Amygdala (tissue), 56 donors: ENCODE results near the gene IQGAP2.
A peak's percentile ranks its signal among the peaks of the same experiment; 100 is the strongest.
"Not testable (repeated sequence)": the region's sequence is repeated elsewhere in the genome, so short reads cannot be mapped to it uniquely, and the experiment has no call there.

Source experiments
- DNase-seq, 56 donors: peaks; one replicate each; lab custom pipeline; 2025; lab: John Stamatoyannopoulos, UW

Gene IQGAP2

DNA sequence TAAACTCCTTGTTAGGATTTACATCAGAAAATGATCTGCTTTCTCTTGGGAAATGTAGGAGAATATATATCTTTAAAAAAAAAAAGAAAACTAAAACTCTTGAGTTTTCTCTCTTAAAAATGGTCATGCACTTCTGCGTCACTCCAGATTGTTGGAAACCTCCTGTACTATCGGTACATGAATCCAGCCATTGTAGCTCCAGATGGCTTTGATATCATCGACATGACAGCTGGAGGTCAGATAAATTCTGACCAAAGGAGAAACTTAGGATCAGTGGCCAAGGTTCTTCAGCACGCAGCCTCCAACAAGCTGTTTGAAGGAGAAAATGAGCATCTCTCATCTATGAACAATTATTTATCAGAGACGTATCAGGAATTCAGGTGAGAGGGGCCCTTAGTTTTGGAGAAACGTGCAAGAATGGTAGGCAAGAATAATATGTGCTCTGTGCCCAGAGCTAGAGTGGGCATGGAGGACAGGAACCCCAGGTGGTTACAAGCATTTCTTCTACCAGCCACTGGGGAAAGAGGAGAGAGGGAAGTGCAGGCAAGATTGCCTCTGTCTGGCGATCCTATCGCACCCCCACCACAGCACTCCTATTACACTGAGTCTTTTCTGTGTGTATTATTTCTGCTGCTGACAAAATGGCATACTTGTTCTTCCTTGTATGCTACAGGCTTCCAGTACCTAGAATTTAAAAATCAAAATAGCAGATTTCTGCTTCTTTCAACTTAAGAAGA lies 271.4 kb downstream of the IQGAP2 start:
- no peak for DNase-seq

DNA sequence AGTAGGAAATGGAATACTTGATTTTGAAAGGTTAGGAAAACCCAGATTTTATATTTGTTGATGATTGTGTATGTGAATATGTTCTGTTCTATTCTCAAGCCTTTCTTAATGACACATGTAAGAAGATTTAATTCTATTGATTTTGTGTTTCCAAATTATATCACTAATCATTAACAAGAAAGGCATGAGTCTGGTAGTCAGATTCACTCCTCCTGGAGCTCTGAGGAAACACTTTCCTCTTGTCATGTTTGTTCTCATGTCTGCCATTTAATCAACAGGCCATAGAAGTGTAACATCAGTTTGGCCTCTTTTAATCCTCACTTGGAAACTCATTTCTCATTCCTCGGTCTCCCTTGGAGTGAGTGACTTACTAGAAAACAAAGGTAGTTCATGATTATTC lies 272.3 kb downstream of the IQGAP2 start:
- DNase-seq: no peak

DNA sequence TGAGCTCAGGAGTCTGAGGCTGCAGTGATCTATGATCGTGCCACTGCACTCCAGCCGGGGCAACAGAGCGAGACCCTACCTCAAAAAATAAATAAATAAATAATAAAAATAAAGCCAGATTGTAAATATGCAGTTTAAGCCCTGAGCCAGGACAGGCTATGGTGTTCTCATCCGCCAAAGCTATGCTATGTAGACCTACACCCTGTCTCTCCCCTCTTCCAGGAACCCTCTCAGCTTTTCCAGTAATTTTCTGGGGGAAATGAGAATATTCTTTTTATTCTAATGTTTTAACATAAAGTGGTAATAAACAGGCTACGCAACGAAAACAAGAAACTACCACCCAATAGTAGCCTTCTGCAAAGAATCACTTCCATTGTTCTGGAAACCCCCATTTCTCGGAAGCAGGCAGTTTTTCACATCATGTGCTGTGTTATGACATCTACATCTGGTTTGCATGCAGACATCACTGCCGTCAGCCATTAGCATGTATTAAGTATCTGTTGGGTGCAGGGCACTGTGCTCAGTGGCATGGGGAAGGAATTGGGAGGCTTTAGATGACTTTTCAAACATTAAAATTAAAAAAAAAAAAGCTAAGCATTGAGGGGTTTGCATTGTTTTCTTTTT lies 274.9 kb downstream of the IQGAP2 start:
- DNase-seq: no peak

DNA sequence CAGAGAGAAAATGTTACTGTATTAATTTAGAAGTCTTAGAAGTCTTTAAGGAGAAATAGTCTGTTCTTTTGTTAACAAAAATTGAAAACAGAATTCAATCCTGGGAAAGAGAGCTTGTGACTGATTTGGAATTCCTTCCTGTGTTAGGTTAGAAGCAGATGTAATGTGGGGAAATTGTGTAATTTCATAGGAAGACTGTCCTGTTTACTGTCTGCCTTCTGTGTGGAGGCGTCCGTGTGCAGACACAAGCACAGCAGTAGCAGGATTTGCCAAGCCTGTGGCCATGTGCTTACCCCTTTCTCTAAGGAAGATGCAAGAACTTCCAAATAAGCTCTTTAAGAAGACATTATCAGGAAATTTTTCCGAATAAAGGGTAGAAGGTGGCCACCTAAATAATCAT lies 276.1 kb downstream of the IQGAP2 start:
- DNase-seq: peak in 2 of 56 donors; percentile 1 to 3

DNA sequence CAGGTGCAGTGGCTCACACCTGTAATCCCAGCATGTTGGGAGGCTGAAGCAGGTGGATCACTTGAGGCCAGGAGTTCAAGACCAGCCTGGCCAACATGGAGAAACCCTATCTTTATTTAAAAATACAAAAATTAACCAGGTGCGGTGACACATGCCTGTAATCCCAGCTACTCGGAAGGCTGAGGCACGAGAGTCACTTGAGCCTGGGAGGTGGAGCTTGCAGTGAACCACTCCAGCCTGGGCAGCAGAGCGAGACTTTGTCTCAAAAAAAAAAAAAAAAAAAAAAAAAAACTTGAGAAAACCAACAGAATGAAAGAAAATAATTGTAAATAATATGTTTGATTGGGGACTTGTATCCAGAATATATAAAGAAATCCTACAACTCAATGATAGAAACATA lies 277.7 kb downstream of the IQGAP2 start:
- not testable (repeated sequence) for DNase-seq

DNA sequence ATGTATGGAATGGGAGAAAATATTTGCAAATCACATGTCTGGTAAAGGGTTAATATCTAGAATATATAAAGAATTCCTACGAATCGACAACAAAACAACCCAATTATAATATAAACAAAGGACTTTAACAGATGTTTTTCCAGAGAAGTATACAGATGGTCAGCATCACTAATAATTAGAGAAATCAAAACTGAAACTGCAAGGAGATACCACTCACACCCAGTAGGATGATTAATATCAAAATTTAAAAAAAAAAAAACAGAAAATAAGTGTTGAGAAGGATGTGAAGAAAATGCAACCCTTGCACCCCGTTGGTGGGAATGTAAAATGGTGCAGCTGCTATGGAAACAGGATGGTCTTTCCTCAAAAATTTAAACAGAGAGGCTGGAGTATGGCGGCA lies 278.2 kb downstream of the IQGAP2 start:
- no peak for DNase-seq

DNA sequence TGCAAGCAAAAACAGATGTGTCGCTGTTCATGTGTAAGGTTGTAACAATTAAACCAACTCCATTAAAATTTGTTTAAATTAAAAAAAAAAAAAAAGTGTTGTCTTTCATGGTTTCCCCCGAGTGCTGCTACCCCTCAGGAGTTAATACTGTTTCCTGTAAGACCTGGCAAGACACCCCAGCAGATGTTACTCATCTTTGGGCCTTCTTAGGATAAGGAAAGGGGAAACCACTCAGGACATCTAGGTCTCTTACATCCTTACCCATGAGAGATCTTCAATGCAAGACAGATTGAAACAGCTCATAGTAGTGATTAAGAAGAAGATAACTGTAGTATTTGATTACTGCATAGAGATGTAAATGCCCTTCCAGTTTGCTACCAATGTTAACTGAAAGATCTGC lies 279.3 kb downstream of the IQGAP2 start:
- no peak for DNase-seq

DNA sequence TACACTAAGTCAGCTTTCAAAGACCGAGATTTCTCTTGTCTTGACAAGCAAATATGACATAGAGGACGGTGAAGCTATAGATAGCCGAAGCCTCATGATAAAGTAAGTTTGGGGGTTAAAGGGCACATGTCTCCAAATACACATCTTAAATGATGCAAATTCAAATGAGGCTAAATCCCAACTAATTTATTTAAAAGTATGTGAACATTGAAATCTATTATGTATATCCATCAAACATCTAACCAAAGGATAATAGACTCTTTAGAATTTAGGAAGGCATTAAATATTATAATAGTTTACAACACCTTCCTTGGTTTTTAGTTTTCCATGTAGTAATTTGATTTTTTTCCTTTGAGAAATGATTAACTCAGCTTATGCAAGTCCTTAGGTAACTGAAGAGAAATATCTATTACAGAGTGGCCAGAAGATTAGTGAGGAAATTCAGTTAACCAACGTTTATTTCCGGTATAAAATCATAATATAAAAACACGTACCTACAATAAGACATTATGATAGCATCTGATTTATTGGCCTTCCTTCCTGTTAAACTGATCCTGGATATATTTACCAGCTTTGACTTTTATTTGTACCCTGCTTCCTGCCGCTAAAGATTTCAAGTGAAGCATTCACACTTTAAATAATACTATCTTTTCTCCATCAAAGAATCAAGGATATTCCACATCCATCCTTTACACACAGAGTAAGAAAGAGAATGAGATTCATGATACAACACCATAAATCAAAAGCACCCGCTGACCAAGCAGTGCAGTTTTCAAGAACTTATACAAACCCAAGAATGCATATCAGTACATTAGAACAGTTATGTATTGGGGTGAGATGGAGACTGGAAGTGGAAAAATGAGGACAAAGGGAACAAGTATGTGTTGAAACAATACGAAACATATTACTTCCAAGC lies 281.0 kb downstream of the IQGAP2 start:
- no peak for DNase-seq

DNA sequence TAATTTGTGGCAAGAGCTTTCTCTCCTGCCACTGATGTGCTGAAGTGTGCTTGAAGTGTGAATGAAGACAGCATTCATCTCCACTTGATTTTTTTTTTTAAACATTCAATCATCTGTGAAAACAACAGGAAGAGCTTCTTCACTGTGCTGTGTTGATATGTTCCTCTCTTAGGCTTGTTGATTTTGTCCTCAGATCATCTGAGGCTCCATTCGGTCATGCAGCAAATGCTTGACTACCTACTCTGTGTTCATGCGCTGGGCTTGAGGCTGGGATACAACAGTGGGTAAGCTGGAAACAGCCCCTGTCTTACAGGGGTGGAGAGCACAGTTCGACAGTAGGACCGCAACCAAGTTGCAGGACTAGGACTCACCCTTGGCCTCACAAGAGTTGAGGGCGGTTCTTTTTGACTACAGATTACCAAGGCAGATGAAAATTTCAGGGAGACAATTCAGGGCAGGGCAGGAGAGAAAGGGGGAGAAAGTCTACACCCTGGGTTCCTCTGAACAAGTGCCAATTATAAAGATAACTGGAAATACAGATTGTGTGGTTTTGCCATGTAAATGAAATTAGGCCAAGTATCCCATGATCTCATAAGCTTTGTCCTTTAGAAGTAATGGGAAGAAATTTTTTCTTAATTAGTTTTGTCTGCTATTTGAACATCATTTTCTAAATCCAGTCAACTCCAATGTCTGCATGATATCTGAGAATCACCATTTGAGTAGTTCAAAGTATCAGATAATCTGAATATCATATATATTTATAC lies 281.9 kb downstream of the IQGAP2 start:
- no peak for DNase-seq

DNA sequence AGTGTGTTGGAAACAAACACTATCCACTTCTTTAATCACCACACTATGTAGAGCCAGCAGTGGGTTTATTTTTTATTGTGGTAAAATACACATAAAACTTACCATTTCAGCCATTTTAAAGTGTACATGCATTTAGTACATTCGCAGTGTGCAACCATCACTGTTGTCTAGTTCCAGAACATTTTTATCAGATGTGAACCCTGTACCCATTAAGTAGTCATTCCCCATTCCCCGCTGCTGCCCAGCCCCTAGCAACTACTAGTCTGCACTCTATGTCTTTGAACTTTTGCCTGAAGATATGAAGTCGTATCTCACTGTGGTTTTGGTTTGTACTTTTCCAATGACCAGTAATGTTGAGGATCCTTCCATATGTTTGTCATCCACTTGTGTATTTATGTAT lies 282.6 kb downstream of the IQGAP2 start:
- no peak for DNase-seq

DNA sequence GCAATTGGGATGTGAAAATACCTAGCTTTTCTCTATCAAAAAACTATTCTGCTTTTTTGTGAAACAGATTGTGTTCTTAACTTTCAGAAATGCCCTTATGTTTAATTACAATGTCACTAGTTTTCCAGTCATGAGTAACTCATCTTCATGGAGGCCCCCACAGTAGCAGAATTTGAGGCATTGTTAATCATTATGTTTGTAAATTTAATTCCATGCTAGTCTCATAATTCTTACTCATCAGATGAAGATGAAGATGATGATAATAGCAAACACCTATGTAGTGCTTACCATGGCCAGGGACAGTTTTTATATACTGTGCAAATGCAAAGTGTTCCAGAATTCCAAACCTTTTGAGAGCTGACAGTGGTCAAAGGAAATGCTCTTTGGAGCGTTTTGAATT lies 285.1 kb downstream of the IQGAP2 start:
- no peak for DNase-seq

DNA sequence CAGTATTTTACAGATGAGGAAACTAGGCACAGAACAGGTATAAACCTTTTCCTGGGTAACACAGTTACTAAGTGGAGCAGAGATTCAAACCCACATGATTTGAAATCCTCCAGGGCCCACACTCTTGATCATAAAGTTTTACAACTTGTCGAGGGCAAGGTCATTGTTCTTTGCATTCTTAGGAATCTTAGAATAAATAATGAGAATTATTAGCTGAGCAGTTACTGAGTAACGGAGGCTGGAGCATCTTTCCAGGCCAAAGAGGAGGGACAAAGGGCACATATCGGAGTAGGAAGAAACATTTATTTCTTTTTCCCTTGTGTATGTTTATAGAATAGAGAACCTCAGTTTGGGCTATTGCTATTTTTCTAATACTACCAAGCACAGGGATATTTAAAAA lies 285.8 kb downstream of the IQGAP2 start:
- DNase-seq: no peak

DNA sequence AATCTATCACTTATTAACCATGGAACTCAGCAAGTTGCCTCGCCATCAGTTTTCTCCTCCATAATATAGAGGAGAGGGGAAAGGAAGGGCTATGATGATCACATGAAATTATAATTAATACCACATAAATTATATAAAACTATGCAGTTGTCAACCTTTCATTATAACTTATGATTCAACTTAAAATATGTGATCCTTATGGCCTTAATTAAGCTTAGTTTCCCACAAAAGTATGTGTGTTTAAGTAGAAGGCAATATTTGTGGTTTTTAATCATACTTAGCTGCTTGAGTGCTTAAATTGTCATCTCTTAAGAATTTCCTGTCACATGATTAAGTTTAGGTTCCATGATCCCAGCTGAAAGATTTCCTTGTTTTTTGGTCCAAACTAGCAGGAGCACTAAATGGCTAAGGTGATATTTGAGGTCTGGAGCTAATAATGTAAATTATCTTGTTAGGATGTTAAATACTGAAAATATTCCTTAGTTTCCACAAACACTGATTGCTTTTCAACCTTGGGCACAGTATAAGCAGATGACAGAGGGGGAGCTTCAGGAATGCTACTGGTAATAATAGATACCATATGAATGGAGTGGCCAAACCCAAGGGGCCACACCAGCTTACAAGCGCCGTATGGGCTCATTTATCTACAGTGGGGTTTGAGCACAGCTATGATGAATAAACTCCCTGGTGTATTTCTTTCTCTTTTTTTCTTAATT lies 286.4 kb downstream of the IQGAP2 start:
- no peak for DNase-seq

DNA sequence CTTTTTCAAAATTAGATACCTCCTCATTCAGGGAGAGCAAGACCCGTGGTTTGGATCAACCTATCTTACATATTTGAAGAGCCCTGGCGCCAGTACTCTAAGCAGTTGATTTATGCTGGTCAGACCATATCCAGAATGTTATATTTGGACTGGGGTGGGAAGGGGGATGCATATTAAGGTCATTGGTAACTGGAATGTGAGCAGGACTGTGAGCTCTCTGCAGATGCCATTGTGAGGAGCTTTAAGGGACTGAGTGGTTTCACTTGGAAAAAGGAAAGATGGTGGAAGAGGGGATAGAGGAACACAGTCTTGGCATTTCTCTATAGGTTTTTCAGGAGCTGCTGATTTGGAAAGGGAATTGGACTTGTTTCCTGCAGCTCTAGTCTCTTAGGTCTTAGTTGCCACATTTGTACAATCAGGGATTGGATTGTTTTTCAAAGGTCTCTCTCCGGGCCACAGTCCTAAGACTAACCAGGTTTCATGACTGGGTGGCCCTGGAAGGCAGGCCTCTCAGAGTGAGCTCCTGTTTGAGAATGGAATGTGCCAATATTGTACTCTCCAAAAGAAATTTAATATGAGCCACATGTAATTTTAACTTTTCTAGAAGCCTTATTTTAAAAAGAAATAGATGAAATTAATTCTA lies 287.1 kb downstream of the IQGAP2 start:
- DNase-seq: no peak

DNA sequence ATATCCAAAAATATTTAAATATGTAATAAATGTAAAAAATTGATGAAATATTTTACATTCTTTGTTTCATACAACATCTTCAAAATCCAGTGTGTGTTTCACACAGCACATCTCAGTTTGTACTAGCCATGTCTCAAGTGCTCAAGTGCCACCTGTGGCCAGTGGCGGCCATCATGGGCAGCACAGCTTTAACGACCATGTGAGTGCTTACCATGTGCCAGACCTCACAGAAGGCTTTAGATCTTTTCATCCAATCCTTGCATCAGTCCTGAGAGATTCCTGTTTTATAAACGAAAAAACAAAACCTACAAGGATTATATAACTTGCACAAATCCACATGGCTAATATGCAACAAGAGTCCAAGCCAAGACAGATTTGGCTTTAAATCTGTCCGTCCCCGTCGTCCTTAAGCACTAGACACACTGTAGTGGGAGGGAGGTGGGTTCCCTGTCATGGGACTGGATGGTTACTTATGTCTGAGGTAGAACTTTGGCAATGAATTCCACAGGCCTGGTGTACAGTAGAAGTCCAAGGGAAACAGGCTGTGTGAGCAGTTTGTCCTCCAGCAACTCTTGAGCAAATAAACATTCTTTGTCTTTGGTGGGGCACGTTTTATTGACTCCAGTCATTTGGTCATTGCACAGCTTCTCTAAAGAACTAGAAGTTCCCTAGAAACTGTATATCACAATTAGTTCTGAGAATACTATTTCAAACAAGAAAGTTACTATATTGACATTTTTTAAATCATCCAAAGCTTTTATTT lies 287.8 kb downstream of the IQGAP2 start:
- DNase-seq: no peak

DNA sequence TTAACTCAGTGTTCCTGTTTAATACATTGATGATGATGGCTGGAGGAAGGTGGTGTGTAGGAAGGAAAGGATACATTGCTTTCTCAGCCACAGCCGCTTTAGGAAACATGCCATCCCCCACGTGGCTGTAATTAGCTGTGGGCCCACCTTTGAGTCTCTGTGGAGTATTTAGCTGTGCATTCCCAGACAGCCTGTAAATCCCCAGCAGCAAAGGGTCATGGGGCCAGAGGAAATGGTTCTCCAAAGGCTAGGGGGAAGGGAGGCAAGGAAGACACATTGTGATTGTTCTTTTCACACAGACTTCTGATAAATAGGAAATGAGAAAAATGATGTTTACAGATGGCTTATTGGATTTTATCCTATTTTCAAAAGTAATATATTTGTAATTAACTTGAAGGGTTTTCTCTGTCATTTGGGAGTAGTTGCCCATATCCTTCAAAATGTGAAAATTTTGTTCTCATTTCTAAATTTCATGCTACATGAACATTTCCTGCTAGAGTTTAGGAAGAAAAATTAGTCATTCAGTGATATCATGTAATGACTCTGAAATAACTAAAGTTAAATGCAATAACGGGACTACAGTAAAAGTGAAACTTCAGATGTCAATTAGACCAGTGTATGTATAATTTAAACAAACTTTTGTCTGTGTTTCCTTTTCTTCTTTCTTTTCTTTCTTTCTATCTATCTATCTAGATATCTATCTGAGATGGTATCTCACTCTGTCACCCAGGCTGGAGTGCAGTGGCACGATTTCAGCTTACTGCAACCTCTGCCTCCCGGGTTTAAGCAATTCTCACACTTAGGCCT lies 288.6 kb downstream of the IQGAP2 start:
- DNase-seq: no peak

DNA sequence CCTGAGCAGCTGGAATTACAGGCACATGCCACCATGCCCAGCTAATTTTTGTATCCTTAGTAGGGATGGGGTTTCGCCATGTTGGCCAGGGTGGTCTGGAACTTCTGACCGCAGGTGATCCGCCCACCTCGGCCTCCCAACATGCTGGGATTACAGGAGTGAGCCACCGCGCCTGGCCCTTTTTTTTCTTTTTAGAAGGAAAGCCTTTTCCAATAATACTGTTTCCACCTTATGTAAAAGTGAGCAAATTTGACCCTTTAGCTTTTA lies 289.1 kb downstream of the IQGAP2 start:
- DNase-seq: no peak

DNA sequence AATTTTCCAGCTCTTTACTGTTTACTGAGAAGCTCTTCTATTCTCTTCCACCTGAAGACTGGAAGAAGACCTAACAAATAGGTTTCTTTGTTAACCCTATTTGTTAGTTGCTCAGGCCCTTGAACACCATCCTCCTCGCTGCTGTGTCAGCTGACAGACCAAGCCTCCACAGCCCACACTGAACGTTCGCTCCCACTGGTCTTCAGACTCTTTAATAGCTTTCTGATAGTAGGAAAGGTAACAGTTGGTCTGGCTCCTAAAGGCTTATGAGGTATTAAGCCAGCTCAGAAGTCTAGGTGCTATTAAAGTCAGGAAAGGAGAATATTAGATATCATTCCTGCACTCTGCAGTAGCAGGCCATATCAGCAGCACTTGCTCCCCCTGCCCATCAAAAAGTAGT lies 289.6 kb downstream of the IQGAP2 start:
- no peak for DNase-seq
